Caco-2 (cell line): ENCODE data around the gene FBXO31. TPM values are rescaled to one million over a fixed set of nuclear protein-coding genes. Genes with fewer than 3 reads are reported as not detected.

Experiments
- BruUV-seq: library from RNA; stranded (reverse); fragments of 400-500 nt; replicated peaks from 2 replicates; lab custom pipeline; 2021; lab: Mats Ljungman, UMichigan
- CTCF ChIA-PET: fragments of 300-600 bp; sonication (Branson Sonifier 250); formaldehyde crosslinking; loops from one replicate; lab custom pipeline; 2022; ENCODE audit warnings: antibody characterized with exemption; lab: Charles Lee
- POLR2A ChIA-PET: fragments of 300-600 bp; sonication (Branson Sonifier 250); formaldehyde crosslinking; loops from one replicate; lab custom pipeline; 2022; ENCODE audit warnings: antibody characterized with exemption; lab: Charles Lee
- DNase-seq, 2 experiments: peaks; one replicate each; pipeline versions ENCODE4 v3.0.0 to v3.0.0-alpha.2; 2020 to 2022
- H3K27me3 ChIP-seq: replicated peaks from 2 replicates; pipeline ENCODE4 v1.6.0; 2011; ENCODE audit warnings: low read length; ENCODE audit not compliant: control insufficient read depth, insufficient read depth
- H3K36me3 ChIP-seq: 2 replicates; pipeline ENCODE4 v1.5.1; 2011; ENCODE audit warnings: low read length; ENCODE audit not compliant: control insufficient read depth, insufficient read depth
- H3K4me1 ChIP-seq: fragments of 250-450 bp; sonication (Bioruptor Pico); 2 replicates; pipeline ENCODE4 v1.5.1; 2020; ENCODE audit warnings: mild to moderate bottlenecking
- H3K4me3 ChIP-seq: 2 replicates; pipeline ENCODE4 v1.5.1; 2011; ENCODE audit warnings: low read depth, mild to moderate bottlenecking, control low read depth, low read length
- H3K9me3 ChIP-seq: fragments of 250-450 bp; sonication (Bioruptor Pico); 2 replicates; pipeline ENCODE4 v1.5.1; 2020; ENCODE audit warnings: mild to moderate bottlenecking, moderate library complexity
- H3K27ac Mint-ChIP-seq: one replicate; pipeline ENCODE4 v1.8.0; 2022; ENCODE audit warnings: mixed read lengths; ENCODE audit not compliant: unreplicated experiment
- H3K27me3 Mint-ChIP-seq: one replicate; pipeline ENCODE4 v1.8.0; 2022; ENCODE audit warnings: mixed read lengths; ENCODE audit not compliant: insufficient read depth, unreplicated experiment
- H3K36me3 Mint-ChIP-seq: one replicate; pipeline ENCODE4 v1.8.0; 2022; ENCODE audit warnings: mild to moderate bottlenecking, mixed read lengths; ENCODE audit not compliant: insufficient read depth, unreplicated experiment
- H3K4me1 Mint-ChIP-seq: one replicate; pipeline ENCODE4 v1.8.0; 2022; ENCODE audit warnings: low read depth, mixed read lengths; ENCODE audit not compliant: unreplicated experiment
- H3K4me3 Mint-ChIP-seq: one replicate; pipeline ENCODE4 v1.8.0; 2022; ENCODE audit warnings: mild to moderate bottlenecking, moderate library complexity, mixed read lengths; ENCODE audit not compliant: unreplicated experiment
- H3K9me3 Mint-ChIP-seq: one replicate; pipeline ENCODE4 v1.8.0; 2022; ENCODE audit warnings: mixed read lengths; ENCODE audit not compliant: unreplicated experiment
- CTCF ChIP-seq, 2 experiments: fragments of 200-600 bp in 1 of 2; IDR thresholded peaks; 1 replicate in 1 of 2; 2 replicates in 1 of 2; pipeline versions ENCODE4 v1.5.1 to v1.8.0; 2011 to 2022; ENCODE audit warnings: antibody characterized with exemption in 1 of 2, control low read depth in 1 of 2, inconsistent platforms in 1 of 2, low read depth in 1 of 2, low read length in 1 of 2, mild to moderate bottlenecking in 1 of 2, moderate library complexity in 1 of 2; ENCODE audit not compliant: insufficient read depth in 1 of 2, severe bottlenecking in 1 of 2, unreplicated experiment in 1 of 2
- intact Hi-C: fragments of 100-400 bp; cut with micrococcal nuclease; formaldehyde crosslinking; loops from one replicate; pipeline ENCODE4 v1.10.0; 2022; ENCODE audit not compliant: unreplicated experiment
- total RNA-seq: library from RNA; stranded (reverse); gene quantifications from 2 replicates; pipeline ENCODE4 v1.2.3, GENCODE V29; 2022

The FBXO31 gene
- total RNA-seq, 1 experiment from 2014 or later = 55.6 TPM

- no TSS peak for BruUV-seq
- H3K4me3 Mint-ChIP-seq = no peak overlapping the region
- H3K4me1 Mint-ChIP-seq = peaks cover 13% of the 10 kb centered on the region
- no peak overlapping the region for H3K27ac Mint-ChIP-seq
- Histone ChIP-seq H3K9me3 (no peaks in the 10 kb centered on the region), H3K4me1 (peaks cover 22% of the 10 kb centered on the region), H3K36me3 (peaks cover 4% of the 10 kb centered on the region), H3K4me3 (no peak overlapping the region), H3K27me3 (no peaks in the 10 kb centered on the region)
- ChIA-PET CTCF (no interaction called here), POLR2A (interaction anchor here (0.8 kb wide), 1 partner anchor 26 kb away, joined by 3 read pairs; no protein-coding TSS in a partner anchor)
- no peak for DNase-seq
- no peaks in the 10 kb centered on the region for H3K27me3 Mint-ChIP-seq
- intact Hi-C loops = no loop called here
- H3K36me3 Mint-ChIP-seq = peaks cover 55% of the 10 kb centered on the region
- no peak for TF ChIP-seq CTCF (IDR thresholded peaks at IDR 0.05; ENCODE audit: insufficient read depth in 1 of 2, low read depth in 1 of 2, low read length in 1 of 2, severe bottlenecking in 1 of 2, unreplicated experiment in 1 of 2)
- H3K9me3 Mint-ChIP-seq = no peaks in the 10 kb centered on the region
These were observed 24.9 kb downstream of the FBXO31 start for GRCh38 chr16:87358696-87359095.

GRCh38 chr16:87358250-87358649 is 25.3 kb downstream of the FBXO31 start:
- Histone ChIP-seq H3K4me3 (no peak overlapping the region), H3K36me3 (peaks cover 4% of the 10 kb centered on the region), H3K4me1 (peaks cover 22% of the 10 kb centered on the region), H3K9me3 (no peaks in the 10 kb centered on the region), H3K27me3 (no peaks in the 10 kb centered on the region)
- CTCF ChIA-PET = no interaction called here
- POLR2A ChIA-PET = interaction anchor here (0.8 kb wide), 1 partner anchor 26 kb away, joined by 3 read pairs; no protein-coding TSS in a partner anchor
- H3K4me3 Mint-ChIP-seq = no peak overlapping the region
- H3K4me1 Mint-ChIP-seq = peaks cover 13% of the 10 kb centered on the region
- peaks cover 50% of the 10 kb centered on the region for H3K36me3 Mint-ChIP-seq
- no peak for TF ChIP-seq CTCF (IDR thresholded peaks at IDR 0.05; ENCODE audit: insufficient read depth in 1 of 2, low read depth in 1 of 2, low read length in 1 of 2, severe bottlenecking in 1 of 2, unreplicated experiment in 1 of 2)
- H3K27me3 Mint-ChIP-seq = no peaks in the 10 kb centered on the region
- DNase-seq = no peak
- no peak overlapping the region for H3K27ac Mint-ChIP-seq
- no peaks in the 10 kb centered on the region for H3K9me3 Mint-ChIP-seq
- BruUV-seq = no TSS peak
- intact Hi-C loops = no loop called here

GRCh38 chr16:87356491-87356853 is 27.1 kb downstream of the FBXO31 start:
- no peak for DNase-seq
- no peak overlapping the region for H3K4me3 ChIP-seq
- no peak for TF ChIP-seq CTCF (IDR thresholded peaks at IDR 0.05; ENCODE audit: insufficient read depth in 1 of 2, low read depth in 1 of 2, low read length in 1 of 2, severe bottlenecking in 1 of 2, unreplicated experiment in 1 of 2)
- peaks cover 22% of the 10 kb centered on the region for H3K4me1 ChIP-seq
- no peaks in the 10 kb centered on the region for H3K9me3 ChIP-seq
- Mint-ChIP-seq H3K36me3 (peaks cover 50% of the 10 kb centered on the region), H3K4me1 (peaks cover 13% of the 10 kb centered on the region), H3K4me3 (no peak overlapping the region), H3K27ac (peak overlapping the region; percentile 71), H3K27me3 (no peaks in the 10 kb centered on the region), H3K9me3 (no peaks in the 10 kb centered on the region)
- CTCF ChIA-PET = interaction anchor here (0.6 kb wide), 1 partner anchor 280 kb away, joined by 4 read pairs; no protein-coding TSS in a partner anchor
- BruUV-seq = no TSS peak
- no peaks in the 10 kb centered on the region for H3K27me3 ChIP-seq
- H3K36me3 ChIP-seq = peaks cover 2% of the 10 kb centered on the region
- intact Hi-C loops = no loop called here
- POLR2A ChIA-PET = interaction anchor here (1.9 kb wide), 1 partner anchor 27 kb away, joined by 7 read pairs; the partner anchor contains the start of gene FBXO31
